Right lung (tissue), 5 donors: Measurements from ENCODE around the gene GNG2. TPM values are rescaled to one million over a fixed set of nuclear protein-coding genes. Genes with fewer than 3 reads are reported as not detected.

ENCODE experiments used
- polyA plus RNA-seq, 5 donors: library from polyadenylated mRNA; unstranded; fragments of 120-200 nt; gene quantifications; one replicate each; pipeline versions ENCODE4 v1.2.1 to v1.2.3, GENCODE V29; 2013; ENCODE audit warnings: inconsistent platforms in 1 of 5, low replicate concordance in 1 of 5; ENCODE audit not compliant: insufficient read length in 5 of 5, insufficient read depth in 1 of 5

GNG2 gene
- polyA plus RNA-seq, 5 donors, result 67.5 to 101 (median 98.3) TPM

Other genes with a start within 250 kb of the GNG2 start
- gene FRMD6, start 208.7 kb upstream of the GNG2 start, polyA plus RNA-seq, result 10 to 100 TPM; 21.1 to 36.2 (median 30.1) TPM
- 100 to 1,000 TPM; 251 to 353 (median 275) TPM for gene RTRAF, start 128.9 kb downstream of the GNG2 start, polyA plus RNA-seq
- 100 to 1,000 TPM; 191 to 560 (median 234) TPM for gene NID2, start 208.4 kb downstream of the GNG2 start, polyA plus RNA-seq